ENCODE measurements around the gene MRPL10.

- TF ChIP-seq ZC3H10 (CRISPR knock-in tag; IDR thresholded peaks at IDR 0.05) (no peak), CREB5 (CRISPR knock-in tag; IDR thresholded peaks at IDR 0.05; ENCODE audit: low read depth) (no peak), ZFP3 (CRISPR knock-in tag; IDR thresholded peaks at IDR 0.05) (no peak), ARNTL (CRISPR knock-in tag; IDR thresholded peaks at IDR 0.05; ENCODE audit: borderline replicate concordance, low read depth) (no peak), ZFP30 (CRISPR knock-in tag; IDR thresholded peaks at IDR 0.05) (no peak), ESRRG (CRISPR knock-in tag; IDR thresholded peaks at IDR 0.05) (0 out of 2 replicates have a peak, but pooled peaks have one; percentile 32), RARB (CRISPR knock-in tag; IDR thresholded peaks at IDR 0.05) (no peak), TOX (CRISPR knock-in tag; IDR thresholded peaks at IDR 0.05; ENCODE audit: borderline replicate concordance) (no peak), ZNF565 (CRISPR knock-in tag; conservative IDR thresholded peaks at IDR 0.05; ENCODE audit: low read depth) (no peak)
- TF ChIP-seq, protein P1, sequence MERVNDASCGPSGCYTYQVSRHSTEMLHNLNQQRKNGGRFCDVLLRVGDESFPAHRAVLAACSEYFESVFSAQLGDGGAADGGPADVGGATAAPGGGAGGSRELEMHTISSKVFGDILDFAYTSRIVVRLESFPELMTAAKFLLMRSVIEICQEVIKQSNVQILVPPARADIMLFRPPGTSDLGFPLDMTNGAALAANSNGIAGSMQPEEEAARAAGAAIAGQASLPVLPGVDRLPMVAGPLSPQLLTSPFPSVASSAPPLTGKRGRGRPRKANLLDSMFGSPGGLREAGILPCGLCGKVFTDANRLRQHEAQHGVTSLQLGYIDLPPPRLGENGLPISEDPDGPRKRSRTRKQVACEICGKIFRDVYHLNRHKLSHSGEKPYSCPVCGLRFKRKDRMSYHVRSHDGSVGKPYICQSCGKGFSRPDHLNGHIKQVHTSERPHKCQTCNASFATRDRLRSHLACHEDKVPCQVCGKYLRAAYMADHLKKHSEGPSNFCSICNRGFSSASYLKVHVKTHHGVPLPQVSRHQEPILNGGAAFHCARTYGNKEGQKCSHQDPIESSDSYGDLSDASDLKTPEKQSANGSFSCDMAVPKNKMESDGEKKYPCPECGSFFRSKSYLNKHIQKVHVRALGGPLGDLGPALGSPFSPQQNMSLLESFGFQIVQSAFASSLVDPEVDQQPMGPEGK (CRISPR knock-in tag; IDR thresholded peaks at IDR 0.05; ENCODE audit: borderline replicate concordance), result no peak
Measured at GRCh38 chr17:47831003-47831933, at the start of gene MRPL10, which contains the start of gene LRRC46.
